8988T (cell line): Measurements from ENCODE around the gene ENAM.

Experiments
- DNase-seq: peaks from one replicate; pipeline ENCODE4 v3.0.0; 2011

The ENAM gene

DNA sequence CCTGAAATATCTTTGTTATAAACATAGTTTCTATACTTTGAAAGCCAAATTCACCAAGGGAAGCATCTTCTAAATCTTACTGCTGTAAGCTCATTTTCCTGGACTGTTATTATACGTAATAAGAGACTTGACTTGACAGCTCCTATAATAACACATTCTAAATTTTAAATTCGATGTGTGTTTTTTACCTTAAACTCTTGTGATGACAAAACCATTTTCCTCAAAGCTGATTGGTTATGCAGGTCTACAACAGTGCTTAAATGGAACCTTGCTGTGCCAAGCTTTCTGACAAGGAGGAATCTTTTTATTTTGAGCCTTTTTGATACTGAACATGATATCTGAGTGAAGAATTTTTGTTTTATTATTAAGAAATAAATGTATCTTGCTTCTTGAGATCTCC is at the start of gene ENAM:
TSS of gene ENAM (plus strand) at position 301 of the 400 bp plus-strand sequence. CDS start 757 bp downstream, outside the sequence.
- DNase-seq, result no peak

GRCh38 chr4:70581980-70582379 is 46.6 kb upstream of the ENAM start:
- DNase-seq, result no peak

DNA sequence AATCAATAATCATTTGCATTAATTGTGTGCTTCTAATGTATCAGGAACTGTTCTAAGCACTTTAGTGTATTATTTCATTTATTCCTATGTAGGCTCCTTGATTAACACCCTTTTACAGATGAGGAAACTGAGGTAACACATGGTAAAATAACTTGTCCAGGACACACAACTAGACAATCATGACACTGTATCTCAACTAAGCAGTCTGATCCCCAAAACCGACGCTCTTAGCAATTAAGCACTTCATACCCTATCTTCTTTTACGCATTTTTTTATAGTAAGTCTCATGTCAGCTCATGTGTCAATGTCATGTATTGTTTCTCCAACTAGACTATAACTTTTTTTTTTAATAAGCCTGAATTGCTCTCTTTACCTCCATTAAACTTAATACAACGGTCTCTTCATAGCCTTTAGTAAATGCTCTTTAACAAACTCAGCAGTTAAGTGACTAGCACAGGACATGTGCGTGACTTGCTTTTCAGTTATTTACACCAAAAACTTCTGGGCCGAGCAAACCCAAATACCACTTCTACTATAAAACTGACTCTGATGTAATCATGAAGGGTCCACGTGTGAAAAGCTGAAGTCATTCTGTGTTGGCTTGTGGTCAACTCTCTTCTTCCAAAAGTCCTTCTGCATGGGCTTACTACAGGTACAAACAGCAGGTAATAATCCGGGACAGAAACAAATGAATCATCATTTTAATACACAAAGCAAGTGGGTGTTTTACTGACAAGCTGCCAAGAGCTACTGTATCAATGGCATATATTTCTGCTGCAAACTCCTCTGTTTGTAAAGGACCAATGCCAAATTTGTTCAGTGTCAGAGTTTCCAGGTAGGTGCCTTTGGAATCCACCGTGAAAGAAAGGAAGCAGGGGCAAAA is 44.4 kb upstream of the ENAM start:
- DNase-seq, result no peak

- DNase-seq, result no peak
Observed at GRCh38 chr4:70586841-70587240, 41.7 kb upstream of the ENAM start.

- DNase-seq, result no peak
Observed at GRCh38 chr4:70589785-70590184, 38.8 kb upstream of the ENAM start.

DNA sequence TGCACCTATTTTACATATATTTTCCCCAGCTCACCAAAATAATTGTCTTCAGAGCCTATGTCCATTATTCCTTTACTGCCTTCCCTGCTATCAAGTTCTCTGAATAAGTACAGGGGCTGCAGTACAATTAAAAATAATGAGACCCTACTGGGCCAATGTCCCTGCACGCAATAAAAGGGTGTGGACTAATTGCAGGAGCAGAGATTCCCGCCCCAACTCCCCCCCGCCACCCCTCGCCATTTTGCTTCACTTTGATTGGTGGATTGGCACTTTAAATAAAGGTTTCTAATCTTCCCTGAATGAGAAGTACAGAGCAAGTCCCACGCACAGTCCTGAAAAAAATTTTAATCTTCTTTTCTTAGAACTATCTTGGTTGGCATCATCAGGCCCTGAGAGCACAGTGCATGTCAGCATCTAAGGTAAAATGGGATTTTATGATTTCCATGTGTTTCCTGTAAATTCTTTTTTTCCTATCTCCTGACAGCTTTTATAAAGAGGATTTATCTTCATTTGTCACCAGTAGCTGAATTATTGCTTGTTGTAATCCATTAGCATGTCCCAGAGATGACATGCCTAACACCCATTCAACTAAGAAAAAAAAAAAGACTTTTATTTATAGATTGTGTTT is 36.5 kb upstream of the ENAM start, which contains the start of gene AMBN:
TSS of gene AMBN (plus strand) at position 302 of the 628 bp plus-strand sequence. CDS start at position 405, 103 bp downstream.
- no peak for DNase-seq

- DNase-seq, result no peak
Observed at GRCh38 chr4:70594196-70594595, 34.3 kb upstream of the ENAM start.

DNA sequence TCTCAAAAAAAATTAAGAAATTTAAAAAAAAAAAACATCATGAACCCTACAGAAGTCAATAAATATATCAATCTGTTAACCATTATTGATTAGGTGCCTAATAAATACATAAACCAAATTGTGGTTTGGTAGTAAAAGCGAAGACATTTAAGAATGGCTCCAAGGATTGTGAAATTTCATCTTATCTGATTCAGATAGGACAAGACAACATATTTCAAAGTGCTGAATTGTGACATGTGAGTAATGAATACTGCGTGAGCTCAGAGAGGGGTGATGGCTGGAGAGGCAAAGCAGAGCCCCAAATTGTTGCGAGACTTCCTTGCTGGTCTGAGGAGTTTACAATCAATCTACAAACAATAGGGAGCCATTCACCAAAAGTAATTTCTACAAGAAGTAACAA is 28.2 kb upstream of the ENAM start:
- no peak for DNase-seq

DNA sequence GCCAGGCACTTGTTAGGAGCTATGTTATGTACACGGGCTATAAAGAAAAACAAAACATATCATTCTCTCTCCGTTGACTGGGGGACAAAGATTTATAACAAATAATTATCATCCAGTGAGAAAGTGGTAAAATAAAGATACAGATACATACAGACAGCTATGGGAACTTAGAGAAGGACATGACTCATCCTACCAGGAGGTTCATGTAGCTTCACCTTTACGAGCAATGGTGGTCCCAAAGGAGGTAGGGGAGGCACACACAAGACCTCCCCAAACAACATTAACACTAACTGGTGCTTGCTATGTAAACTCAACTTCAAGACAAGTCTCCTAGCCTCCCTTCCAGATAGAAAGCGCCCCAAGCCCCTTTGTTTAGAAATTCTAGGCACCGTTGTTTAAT is 27.6 kb upstream of the ENAM start:
- DNase-seq, result no peak

- DNase-seq, result no peak
Observed at GRCh38 chr4:70601422-70602039, 27.0 kb upstream of the ENAM start.

DNA sequence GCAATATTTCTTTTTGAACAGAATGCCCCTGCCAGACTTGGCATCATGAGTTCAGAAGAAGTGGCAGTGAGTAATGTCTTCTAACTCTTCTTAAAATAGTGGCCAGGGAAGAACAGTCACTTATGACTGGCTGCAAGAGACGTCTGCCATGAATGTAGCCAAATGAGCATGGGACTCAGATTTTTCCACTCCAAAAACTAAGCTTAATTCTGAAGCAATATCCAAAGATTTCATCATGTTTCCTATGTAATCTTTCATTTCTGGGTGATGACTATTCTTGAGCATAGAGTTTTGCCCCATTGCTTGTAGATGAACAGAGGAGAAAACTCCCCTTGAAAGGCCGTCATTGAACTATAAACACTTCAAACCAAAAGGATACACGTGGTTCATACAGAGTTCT is 24.7 kb upstream of the ENAM start:
- DNase-seq, result no peak

- DNase-seq, result no peak
Observed at GRCh38 chr4:70606459-70606858, 22.1 kb upstream of the ENAM start.

DNA sequence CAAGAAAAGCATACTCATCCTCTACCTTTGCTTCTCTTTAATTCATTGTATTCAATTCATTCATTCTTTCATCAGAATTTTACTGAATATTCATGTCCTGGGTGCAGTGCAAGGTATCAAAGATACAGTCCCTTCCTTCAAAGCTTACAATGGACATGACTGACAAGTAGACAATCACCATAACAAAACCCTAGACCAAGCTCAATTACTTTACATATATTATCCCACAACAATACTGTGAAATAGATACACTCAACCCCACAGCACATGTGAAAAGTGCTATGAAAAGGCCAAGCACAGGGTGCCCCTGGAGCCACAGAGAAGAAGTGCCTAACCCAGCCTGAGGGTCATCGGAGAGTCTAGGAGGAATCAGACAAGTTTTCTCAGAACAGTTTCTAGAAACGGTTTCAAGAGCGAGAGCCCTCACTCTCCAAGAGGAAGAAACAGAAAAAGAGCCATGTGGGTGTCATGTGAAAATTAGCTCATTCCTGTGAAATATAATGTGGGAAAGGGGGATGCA is 21.1 kb upstream of the ENAM start:
- DNase-seq, result no peak

DNA sequence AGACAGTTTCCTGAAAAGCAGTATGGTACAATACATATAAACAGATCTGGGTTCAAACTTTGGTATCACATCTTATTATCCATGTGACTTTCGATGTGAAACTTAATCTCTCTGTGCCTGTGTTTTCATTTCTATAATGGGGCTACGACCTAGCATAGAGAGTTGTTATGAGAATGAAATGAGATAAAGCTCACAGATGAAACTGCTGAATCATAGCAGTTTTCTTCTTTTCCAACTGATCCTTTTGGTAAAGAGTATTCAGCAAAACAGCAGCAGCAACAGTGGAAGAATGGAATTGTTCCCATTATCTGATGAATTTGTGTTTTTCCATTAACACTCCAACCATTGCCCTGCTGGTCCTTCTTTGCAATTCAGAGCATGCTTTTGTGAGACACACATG is 20.2 kb upstream of the ENAM start:
- DNase-seq, result no peak

DNA sequence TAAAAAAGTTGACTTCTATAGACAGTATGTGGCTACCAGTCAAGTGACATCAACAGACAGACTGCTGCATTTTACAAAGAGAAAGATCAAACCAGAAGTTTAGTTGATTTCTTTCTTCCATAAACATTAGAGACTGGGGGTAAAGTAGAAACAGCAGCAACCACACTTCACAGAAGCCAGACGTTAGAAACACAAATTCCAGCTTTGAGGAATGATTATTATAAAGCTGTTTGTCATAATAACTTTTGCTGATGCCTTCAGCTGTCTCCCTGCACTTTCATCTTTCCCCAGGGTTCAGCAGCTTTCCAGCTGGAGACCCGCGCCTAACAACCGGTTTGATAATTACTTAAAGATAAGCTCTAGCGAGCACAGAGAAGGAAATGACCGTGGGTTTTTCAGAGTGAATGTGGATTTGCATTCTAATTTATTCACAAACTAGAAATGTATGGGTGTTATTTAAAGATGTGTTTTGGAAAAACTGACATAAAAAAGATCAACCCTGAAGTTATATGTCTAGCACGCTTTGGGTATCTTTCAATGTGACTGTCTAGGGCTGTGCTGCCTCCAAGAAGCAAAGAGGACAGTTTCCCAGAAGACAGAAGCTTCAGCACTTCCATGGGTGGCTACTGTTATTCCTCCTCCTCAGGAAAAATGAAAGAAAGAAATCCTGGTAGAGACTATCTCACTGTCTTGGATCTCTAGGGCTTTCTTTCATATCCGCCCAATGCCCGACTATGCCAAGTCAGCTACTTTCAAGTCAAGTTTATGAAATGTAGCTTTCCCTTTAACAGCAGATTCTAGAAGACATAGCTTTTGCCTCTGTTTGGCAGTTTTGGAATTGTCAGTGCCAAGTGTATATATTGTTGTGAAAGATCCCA is 15.0 kb upstream of the ENAM start:
- no peak for DNase-seq

DNA sequence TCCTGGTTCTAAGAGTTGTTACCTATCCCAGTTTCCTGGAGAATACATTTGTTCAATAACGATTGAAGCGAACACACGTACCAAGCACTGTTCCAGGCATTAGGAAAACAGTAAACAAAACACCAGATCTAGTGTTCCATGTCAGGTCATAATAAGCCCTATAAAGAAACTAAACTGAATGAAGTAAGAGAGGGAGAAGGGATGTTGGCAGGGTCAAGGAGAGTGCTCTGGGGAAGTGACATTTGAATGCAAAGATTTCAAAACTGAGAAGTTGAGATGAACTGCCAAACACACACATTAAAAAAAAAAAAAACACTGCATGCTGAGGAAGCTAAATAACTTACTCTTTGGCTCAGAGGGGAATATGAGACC is 14.4 kb upstream of the ENAM start:
- DNase-seq, result no peak

DNA sequence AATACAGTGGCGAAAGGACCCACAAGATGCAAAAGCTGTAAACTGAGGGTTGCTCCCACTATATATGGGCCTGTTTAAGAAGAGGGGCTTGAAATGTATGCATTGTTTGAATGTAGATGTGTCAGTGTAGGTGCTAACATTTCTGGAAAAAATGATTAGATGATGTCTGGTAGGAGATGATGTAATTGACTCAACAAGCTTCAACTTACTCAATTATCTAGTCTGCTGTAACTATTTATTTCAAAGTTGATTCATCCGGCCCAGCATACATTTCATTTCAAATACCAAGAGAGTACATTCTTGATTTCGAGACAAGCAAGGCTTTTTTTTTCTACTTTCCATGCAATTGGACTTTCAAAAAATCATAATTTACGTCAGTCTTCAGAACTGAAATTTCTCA is 9.3 kb upstream of the ENAM start:
- DNase-seq, result no peak

DNA sequence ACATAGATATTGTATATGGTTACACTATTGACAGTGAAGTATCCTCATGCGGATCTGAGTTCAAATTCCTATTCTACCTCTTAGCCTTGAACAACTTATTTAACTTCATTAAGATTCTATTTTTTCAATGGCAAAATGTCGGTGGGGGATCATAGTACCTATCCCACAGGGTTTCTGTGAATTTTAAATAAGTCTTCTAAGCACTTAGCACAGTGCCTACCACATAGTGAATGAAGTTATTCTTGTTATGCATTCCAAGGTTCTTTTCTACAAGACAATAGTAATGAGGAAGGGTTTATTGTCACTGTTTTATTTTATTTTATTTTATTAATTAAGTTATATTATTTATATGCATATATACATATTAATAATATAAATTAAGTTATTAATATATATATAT is 8.8 kb upstream of the ENAM start:
- DNase-seq, result no peak

GRCh38 chr4:70623323-70623722 is 5.2 kb upstream of the ENAM start:
- DNase-seq, result no peak

- DNase-seq, result no peak
Observed at GRCh38 chr4:70624226-70624793, 4.2 kb upstream of the ENAM start.

DNA sequence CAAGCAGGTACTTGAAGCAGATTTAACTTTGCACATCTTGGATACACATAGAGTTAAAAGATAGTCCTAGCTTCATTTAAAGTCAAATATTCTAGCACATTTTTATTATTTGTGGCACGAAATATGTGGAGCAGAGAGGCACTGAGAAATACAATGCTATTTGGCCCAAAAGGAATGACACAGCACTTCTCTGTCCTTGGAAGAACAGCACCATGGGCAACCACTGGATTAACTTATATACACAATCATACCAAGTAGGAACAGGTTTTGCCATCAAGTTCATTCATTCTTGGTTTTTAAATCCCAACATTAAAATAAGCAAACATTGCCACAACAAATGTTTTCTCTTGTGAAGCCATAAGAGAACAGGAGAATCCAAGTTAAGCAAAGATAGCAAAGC is 924 bp upstream of the ENAM start:
- DNase-seq, result no peak

DNA sequence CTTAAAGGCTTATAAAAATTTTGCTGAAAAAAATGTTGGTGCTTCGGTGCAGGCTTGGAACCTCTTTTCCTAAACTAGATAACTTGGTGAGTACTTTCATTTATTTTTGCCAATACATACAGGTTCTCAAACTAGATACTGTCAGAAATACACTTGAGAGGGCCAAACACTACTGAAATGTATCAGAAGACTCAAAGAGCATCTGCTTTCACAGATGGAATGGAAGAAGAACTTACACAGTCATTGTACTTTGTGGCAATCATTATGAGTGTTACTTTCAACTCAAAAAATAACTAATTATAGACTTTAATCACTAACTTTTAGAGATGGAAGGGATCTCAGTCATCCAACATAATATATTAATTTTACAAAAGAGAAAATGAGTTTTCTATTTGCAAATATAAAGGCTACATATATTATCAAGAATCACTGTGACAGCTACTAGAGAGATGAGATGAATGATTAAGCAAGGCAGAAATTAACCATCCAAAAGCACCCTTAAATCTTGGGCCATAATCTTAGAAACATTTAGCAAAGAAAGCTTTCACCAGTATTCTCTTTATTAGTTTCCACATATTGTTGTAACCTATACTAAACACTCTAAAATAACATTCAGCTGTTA is 1.0 kb downstream of the ENAM start:
- no peak for DNase-seq
